Measurements from ENCODE around the gene BEAN1. TPM values are rescaled to one million over a fixed set of nuclear protein-coding genes. Genes with fewer than 3 reads are reported as not detected.

The BEAN1 gene
- total RNA-seq, 1 experiment from 2014 or later = not detected

DNA sequence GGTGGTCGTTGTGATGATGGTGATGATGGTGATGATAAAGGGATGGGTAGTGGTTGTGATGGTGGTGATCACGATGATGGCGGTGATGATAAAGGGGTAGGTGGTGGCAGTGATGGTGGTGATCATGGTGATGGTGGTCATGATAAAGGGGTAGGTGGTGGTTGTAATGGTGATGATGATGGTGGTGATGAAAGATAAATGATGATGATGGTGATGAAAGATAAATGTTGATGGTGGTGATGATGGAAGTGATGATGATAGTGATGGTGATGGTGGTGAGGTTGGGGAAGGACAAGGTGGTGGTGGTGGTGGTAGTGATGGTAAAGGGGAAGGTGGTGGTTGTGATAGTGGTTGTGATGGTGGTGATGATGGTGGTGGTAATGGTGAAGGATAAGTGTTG lies 46.7 kb upstream of the BEAN1 start:
- no peaks in the 10 kb centered on the region for H3K36me3 ChIP-seq (ENCODE audit: control insufficient read depth, insufficient read depth, low read length)
- DNase-seq (ENCODE audit: low read depth, low spot score) (no peak), ATAC-seq (no peak)
- H3K27me3 ChIP-seq (ENCODE audit: control insufficient read depth, insufficient read depth, low read length) = no peaks in the 10 kb centered on the region
- intact Hi-C loops (cut with micrococcal nuclease; ENCODE audit: unreplicated experiment) (no loop called here), in situ Hi-C loops (cut with HindIII; ENCODE audit: low pct_unique_long_range_greater_than_20kb, low sequenced_read_pairs) (no loop called here)
- no peak for TF ChIP-seq SIN3A (IDR thresholded peaks at IDR 0.05; ENCODE audit: borderline replicate concordance, insufficient read depth, low read depth, low read length)
- TF ChIP-seq TCF7L2 (IDR thresholded peaks at IDR 0.05; ENCODE audit: low read depth, low read length) = no peak
- TF ChIP-seq, protein P1, sequence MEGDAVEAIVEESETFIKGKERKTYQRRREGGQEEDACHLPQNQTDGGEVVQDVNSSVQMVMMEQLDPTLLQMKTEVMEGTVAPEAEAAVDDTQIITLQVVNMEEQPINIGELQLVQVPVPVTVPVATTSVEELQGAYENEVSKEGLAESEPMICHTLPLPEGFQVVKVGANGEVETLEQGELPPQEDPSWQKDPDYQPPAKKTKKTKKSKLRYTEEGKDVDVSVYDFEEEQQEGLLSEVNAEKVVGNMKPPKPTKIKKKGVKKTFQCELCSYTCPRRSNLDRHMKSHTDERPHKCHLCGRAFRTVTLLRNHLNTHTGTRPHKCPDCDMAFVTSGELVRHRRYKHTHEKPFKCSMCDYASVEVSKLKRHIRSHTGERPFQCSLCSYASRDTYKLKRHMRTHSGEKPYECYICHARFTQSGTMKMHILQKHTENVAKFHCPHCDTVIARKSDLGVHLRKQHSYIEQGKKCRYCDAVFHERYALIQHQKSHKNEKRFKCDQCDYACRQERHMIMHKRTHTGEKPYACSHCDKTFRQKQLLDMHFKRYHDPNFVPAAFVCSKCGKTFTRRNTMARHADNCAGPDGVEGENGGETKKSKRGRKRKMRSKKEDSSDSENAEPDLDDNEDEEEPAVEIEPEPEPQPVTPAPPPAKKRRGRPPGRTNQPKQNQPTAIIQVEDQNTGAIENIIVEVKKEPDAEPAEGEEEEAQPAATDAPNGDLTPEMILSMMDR (IDR thresholded peaks at IDR 0.05) = no peak
- no peak for TF ChIP-seq POLR2AphosphoS5 (IDR thresholded peaks at IDR 0.05; ENCODE audit: low read depth, low read length)
- TF ChIP-seq, protein P2, sequence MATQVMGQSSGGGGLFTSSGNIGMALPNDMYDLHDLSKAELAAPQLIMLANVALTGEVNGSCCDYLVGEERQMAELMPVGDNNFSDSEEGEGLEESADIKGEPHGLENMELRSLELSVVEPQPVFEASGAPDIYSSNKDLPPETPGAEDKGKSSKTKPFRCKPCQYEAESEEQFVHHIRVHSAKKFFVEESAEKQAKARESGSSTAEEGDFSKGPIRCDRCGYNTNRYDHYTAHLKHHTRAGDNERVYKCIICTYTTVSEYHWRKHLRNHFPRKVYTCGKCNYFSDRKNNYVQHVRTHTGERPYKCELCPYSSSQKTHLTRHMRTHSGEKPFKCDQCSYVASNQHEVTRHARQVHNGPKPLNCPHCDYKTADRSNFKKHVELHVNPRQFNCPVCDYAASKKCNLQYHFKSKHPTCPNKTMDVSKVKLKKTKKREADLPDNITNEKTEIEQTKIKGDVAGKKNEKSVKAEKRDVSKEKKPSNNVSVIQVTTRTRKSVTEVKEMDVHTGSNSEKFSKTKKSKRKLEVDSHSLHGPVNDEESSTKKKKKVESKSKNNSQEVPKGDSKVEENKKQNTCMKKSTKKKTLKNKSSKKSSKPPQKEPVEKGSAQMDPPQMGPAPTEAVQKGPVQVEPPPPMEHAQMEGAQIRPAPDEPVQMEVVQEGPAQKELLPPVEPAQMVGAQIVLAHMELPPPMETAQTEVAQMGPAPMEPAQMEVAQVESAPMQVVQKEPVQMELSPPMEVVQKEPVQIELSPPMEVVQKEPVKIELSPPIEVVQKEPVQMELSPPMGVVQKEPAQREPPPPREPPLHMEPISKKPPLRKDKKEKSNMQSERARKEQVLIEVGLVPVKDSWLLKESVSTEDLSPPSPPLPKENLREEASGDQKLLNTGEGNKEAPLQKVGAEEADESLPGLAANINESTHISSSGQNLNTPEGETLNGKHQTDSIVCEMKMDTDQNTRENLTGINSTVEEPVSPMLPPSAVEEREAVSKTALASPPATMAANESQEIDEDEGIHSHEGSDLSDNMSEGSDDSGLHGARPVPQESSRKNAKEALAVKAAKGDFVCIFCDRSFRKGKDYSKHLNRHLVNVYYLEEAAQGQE (IDR thresholded peaks at IDR 0.05; ENCODE audit: insufficient read depth in 1 of 2, low read depth in 2 of 2, low read length in 1 of 2) = no peak
- ChIA-PET POLR2A (no interaction called here), CTCF (no interaction called here)
- no TSS peak for BruUV-seq (replicated peaks)
- no peaks in the 10 kb centered on the region for H3K4me1 ChIP-seq (ENCODE audit: control insufficient read depth, insufficient read depth, low read length)
- no peak overlapping the region for H3K27ac ChIP-seq (ENCODE audit: low read length)
- no peak overlapping the region for H3K4me3 ChIP-seq (ENCODE audit: low read depth in 2 of 2, low read length in 2 of 2)
- H3K9me3 ChIP-seq (ENCODE audit: control insufficient read depth, insufficient read depth, low read depth, low read length) = no peaks in the 10 kb centered on the region

GRCh38 chr16:66381585-66382170 lies 45.4 kb upstream of the BEAN1 start:
- intact Hi-C loops (cut with micrococcal nuclease; ENCODE audit: unreplicated experiment) = no loop called here
- no TSS peak for BruUV-seq (replicated peaks)
- H3K27ac ChIP-seq (ENCODE audit: low read length) = no peak overlapping the region
- in situ Hi-C loops (cut with HindIII; ENCODE audit: low pct_unique_long_range_greater_than_20kb, low sequenced_read_pairs) = no loop called here
- ATAC-seq = no peak
- no peaks in the 10 kb centered on the region for H3K4me1 ChIP-seq (ENCODE audit: control insufficient read depth, insufficient read depth, low read length)
- POLR2A ChIA-PET = no interaction called here
- no peak for DNase-seq (ENCODE audit: low read depth, low spot score)
- no peaks in the 10 kb centered on the region for H3K9me3 ChIP-seq (ENCODE audit: control insufficient read depth, insufficient read depth, low read depth, low read length)
- H3K27me3 ChIP-seq (ENCODE audit: control insufficient read depth, insufficient read depth, low read length) = no peaks in the 10 kb centered on the region
- CTCF ChIA-PET = no interaction called here
- TF ChIP-seq SIN3A (IDR thresholded peaks at IDR 0.05; ENCODE audit: borderline replicate concordance, insufficient read depth, low read depth, low read length) (no peak), TCF7L2 (IDR thresholded peaks at IDR 0.05; ENCODE audit: low read depth, low read length) (no peak), POLR2AphosphoS5 (IDR thresholded peaks at IDR 0.05; ENCODE audit: low read depth, low read length) (no peak)
- TF ChIP-seq, protein P2 (IDR thresholded peaks at IDR 0.05; ENCODE audit: insufficient read depth in 1 of 2, low read depth in 2 of 2, low read length in 1 of 2) = no peak
- TF ChIP-seq, protein P1 (IDR thresholded peaks at IDR 0.05) = no peak
- no peaks in the 10 kb centered on the region for H3K36me3 ChIP-seq (ENCODE audit: control insufficient read depth, insufficient read depth, low read length)
- H3K4me3 ChIP-seq (ENCODE audit: low read depth in 2 of 2, low read length in 2 of 2) = no peak overlapping the region

Data from Panc1 (cell line).